Measurements from ENCODE around the gene ACKR2. TPM values are rescaled to one million over a fixed set of nuclear protein-coding genes. Genes with fewer than 3 reads are reported as not detected.

The ACKR2 gene
- polyA plus RNA-seq, 3 donors from 2014 or later: 0.18 TPM; not detected in 2

GRCh38 chr3:42905740-42906069, 96.5 kb downstream of the ACKR2 start:
- peak overlapping the region; percentile 63 to 84 (median 66) for H3K4me3 Mint-ChIP-seq
- no peak for DNase-seq
- H3K27me3 Mint-ChIP-seq (ENCODE audit: low read depth in 3 of 3): peaks cover 3 to 28% (median 7%) of the 10 kb centered on the region in 3 donors
- no peak overlapping the region for H3K27ac Mint-ChIP-seq
- peaks cover 9 to 16% (median 15%) of the 10 kb centered on the region in 3 donors for H3K36me3 Mint-ChIP-seq
- H3K4me1 Mint-ChIP-seq: peaks cover 13 to 14% of the 10 kb centered on the region in 2 donors
- H3K9me3 Mint-ChIP-seq: peaks cover 2 to 18% (median 9%) of the 10 kb centered on the region in 6 donors

- H3K4me1 Mint-ChIP-seq: peaks cover 13 to 14% of the 10 kb centered on the region in 2 donors
- DNase-seq: peak in 2 of 3 donors; percentile 6 to 9
- H3K27ac Mint-ChIP-seq: no peak within 1 kb of the TSS
- peaks cover 3 to 28% (median 7%) of the 10 kb centered on the region in 3 donors for H3K27me3 Mint-ChIP-seq (ENCODE audit: low read depth in 3 of 3)
- peaks cover 2 to 18% (median 9%) of the 10 kb centered on the region in 6 donors for H3K9me3 Mint-ChIP-seq
- peaks cover 9 to 16% (median 16%) of the 10 kb centered on the region in 3 donors for H3K36me3 Mint-ChIP-seq
- H3K4me3 Mint-ChIP-seq: peak within 1 kb of the TSS; percentile 64 to 84 (median 66)
These were observed 97.0 kb downstream of the ACKR2 start, which contains the start of gene ZNF662 for GRCh38 chr3:42906070-42906847. Gene ZNF662, plus strand, starts transcription at chr3:42906142. Its CDS starts 1,973 bp downstream, at chr3:42908115.

- Mint-ChIP-seq H3K36me3 (peaks cover 9 to 16% (median 16%) of the 10 kb centered on the region in 3 donors), H3K4me1 (peaks cover 13 to 14% of the 10 kb centered on the region in 2 donors), H3K27ac (no peak overlapping the region), H3K27me3 (ENCODE audit: low read depth in 3 of 3) (peaks cover 3 to 28% (median 7%) of the 10 kb centered on the region in 3 donors), H3K9me3 (peaks cover 2 to 18% (median 9%) of the 10 kb centered on the region in 6 donors), H3K4me3 (peak overlapping the region; percentile 58 to 69 (median 65))
- DNase-seq: no peak
These were observed 97.6 kb downstream of the ACKR2 start for GRCh38 chr3:42906848-42907183.

- H3K9me3 Mint-ChIP-seq: peaks cover 0 to 24% (median 13%) of the 10 kb centered on the region in 6 donors
- peaks cover 13 to 14% of the 10 kb centered on the region in 2 donors for H3K4me1 Mint-ChIP-seq
- H3K4me3 Mint-ChIP-seq: no peak overlapping the region
- peaks cover 3 to 28% (median 4%) of the 10 kb centered on the region in 3 donors for H3K27me3 Mint-ChIP-seq (ENCODE audit: low read depth in 3 of 3)
- no peak for DNase-seq
- H3K36me3 Mint-ChIP-seq: peaks cover 9 to 19% (median 16%) of the 10 kb centered on the region in 3 donors
- no peak overlapping the region for H3K27ac Mint-ChIP-seq
These were observed 99.4 kb downstream of the ACKR2 start for GRCh38 chr3:42908675-42909074.

DNA sequence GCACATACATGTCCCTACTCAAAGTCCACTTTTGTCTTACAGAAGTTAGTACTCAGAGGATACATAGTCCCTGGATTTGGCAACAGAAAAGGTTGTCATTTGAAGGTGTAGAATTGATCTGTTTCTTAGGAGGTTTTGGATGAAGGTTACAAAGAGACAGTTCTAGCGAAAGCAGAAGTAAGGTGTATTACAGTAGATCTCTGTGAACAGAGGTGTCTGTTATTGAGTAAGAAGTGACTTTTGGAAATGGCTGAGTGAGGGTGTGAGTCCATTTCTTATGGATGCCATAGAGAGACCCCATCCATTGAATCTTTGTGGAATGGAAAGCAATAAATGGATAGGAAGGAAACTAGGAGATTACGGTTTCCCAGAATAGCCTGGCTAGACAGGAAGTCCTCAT, 102.3 kb downstream of the ACKR2 start:
- H3K4me1 Mint-ChIP-seq: peaks cover 4 to 5% of the 10 kb centered on the region in 2 donors
- H3K27me3 Mint-ChIP-seq (ENCODE audit: low read depth in 3 of 3): peaks cover 0 to 17% (median 4%) of the 10 kb centered on the region in 3 donors
- H3K9me3 Mint-ChIP-seq: peaks cover 17 to 35% (median 31%) of the 10 kb centered on the region in 6 donors
- peaks cover 20 to 25% (median 24%) of the 10 kb centered on the region in 3 donors for H3K36me3 Mint-ChIP-seq
- H3K4me3 Mint-ChIP-seq: no peak overlapping the region
- no peak overlapping the region for H3K27ac Mint-ChIP-seq
- no peak for DNase-seq

- Mint-ChIP-seq H3K36me3 (peaks cover 21 to 27% (median 25%) of the 10 kb centered on the region in 3 donors), H3K9me3 (peaks cover 27 to 54% (median 36%) of the 10 kb centered on the region in 6 donors), H3K27me3 (ENCODE audit: low read depth in 3 of 3) (peaks cover 0 to 5% (median 4%) of the 10 kb centered on the region in 3 donors), H3K4me3 (no peak overlapping the region), H3K4me1 (no peaks in the 10 kb centered on the region), H3K27ac (no peak overlapping the region)
- no peak for DNase-seq
These were observed 105.7 kb downstream of the ACKR2 start for GRCh38 chr3:42914771-42915515.

Other genes with a start within 250 kb of the ACKR2 start
- gene SEC22C, start 227.5 kb upstream of the ACKR2 start, polyA plus RNA-seq: 10 to 100 TPM; 28.7 to 35.6 (median 30.8) TPM
- gene SS18L2, start 218.6 kb upstream of the ACKR2 start, polyA plus RNA-seq: 100 to 1,000 TPM; 118 to 124 (median 123) TPM
- 10 to 100 TPM in 1 of 3 donors, 1 to 10 TPM in 2; 6.9 to 15.9 (median 7.4) TPM for gene NKTR, start 208.8 kb upstream of the ACKR2 start, polyA plus RNA-seq
- gene ZBTB47, start 155.7 kb upstream of the ACKR2 start, polyA plus RNA-seq: under 1 TPM in 2 of 3 donors, not detected in 1; 0.16 to 0.24 TPM
- not detected for gene KLHL40, start 123.9 kb upstream of the ACKR2 start, polyA plus RNA-seq
- not detected for gene HHATL, start 106.6 kb upstream of the ACKR2 start, polyA plus RNA-seq
- 1 to 10 TPM in 1 of 3 donors, under 1 TPM in 1, not detected in 1; 0.61 to 1.1 TPM for gene CCDC13, start 36.2 kb upstream of the ACKR2 start, polyA plus RNA-seq
- gene HIGD1A, start 5.0 kb upstream of the ACKR2 start, polyA plus RNA-seq: 100 to 1,000 TPM; 111 to 204 (median 159) TPM
- not detected for gene CYP8B1, start 66.4 kb downstream of the ACKR2 start, polyA plus RNA-seq
- gene ZNF662, start 96.7 kb downstream of the ACKR2 start, polyA plus RNA-seq: under 1 TPM in 1 of 3 donors, not detected in 2; 0.16 TPM
- not detected for gene GASK1A, start 169.9 kb downstream of the ACKR2 start, polyA plus RNA-seq